Measurements from ENCODE around the gene TSPAN18.

TSPAN18 gene

GRCh38 chr11:44969651-44970252 is 243.0 kb downstream of the TSPAN18 start:
- DNase-seq: no peak

- DNase-seq: no peak
Measured at GRCh38 chr11:44970293-44970692, 243.5 kb downstream of the TSPAN18 start.

GRCh38 chr11:44971185-44971584 is 244.4 kb downstream of the TSPAN18 start:
- no peak for DNase-seq

GRCh38 chr11:44972746-44973435 is 246.1 kb downstream of the TSPAN18 start:
- DNase-seq: no peak

GRCh38 chr11:44973632-44974401 is 247.1 kb downstream of the TSPAN18 start:
- DNase-seq: peak in 1 of 2 experiments; percentile 14

GRCh38 chr11:44974402-44975000 is 247.7 kb downstream of the TSPAN18 start:
- DNase-seq: no peak

GRCh38 chr11:44976576-44976975 is 249.8 kb downstream of the TSPAN18 start:
- DNase-seq: no peak

DNA sequence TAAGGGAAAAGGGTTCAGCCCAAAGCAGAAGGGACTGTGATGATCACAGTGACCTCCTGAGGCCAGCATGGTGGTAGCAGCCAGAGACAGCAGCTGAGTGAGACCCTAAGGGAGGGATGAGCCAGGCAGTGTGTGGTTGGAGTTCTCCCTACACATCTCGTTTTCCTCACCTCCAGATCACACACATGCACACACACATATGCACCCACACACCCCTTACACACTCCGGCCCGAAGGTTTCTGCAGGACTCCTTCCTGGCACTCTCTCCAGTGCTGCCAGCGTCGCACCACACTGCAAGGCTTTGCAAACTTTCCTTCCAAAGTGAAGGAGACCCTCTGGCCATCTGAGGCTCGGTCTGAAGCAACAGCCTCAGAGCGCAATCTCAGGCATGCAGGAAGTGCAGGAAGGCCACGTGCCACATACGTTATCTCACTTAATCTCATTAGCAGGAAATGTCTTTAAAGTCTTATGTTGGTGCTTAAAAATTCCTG is 250.8 kb downstream of the TSPAN18 start:
- peak in 1 of 2 experiments; percentile 19 for DNase-seq

- no peak for DNase-seq
Measured at GRCh38 chr11:44978274-44978960, 251.7 kb downstream of the TSPAN18 start.

DNA sequence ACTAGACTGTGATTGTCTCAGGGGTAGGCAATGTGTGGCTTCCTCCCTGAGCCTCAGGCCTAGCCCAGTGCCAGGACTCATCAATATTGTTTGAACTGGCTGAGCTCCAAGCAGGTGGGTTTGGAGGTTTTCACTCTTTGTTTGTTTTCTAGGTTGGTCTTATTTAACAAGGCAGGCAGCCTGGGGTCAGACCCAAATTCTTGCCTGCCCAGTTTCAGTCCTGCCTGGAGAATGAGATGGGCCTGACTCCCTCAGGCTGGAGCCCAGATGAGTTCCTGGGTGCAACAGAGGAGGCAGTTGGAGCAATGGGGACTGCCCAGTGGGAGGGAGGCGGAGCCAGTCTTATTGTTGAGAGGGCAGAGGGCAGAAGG is 252.2 kb downstream of the TSPAN18 start:
- DNase-seq: peak; percentile 95 to 98

GRCh38 chr11:44979543-44980399 is 253.0 kb downstream of the TSPAN18 start:
- DNase-seq: peak; percentile 90 to 96

GRCh38 chr11:44980533-44981427 is 254.0 kb downstream of the TSPAN18 start:
- DNase-seq: no peak

All from NCI-H2081 (cell line).